H1 (cell line): ENCODE results near the gene GFY. TPM values are rescaled to one million over a fixed set of nuclear protein-coding genes. Genes with fewer than 3 reads are reported as not detected.
A peak's percentile ranks its signal among the peaks of the same experiment; 100 is the strongest.

Experiments used
- CTCF ChIA-PET: fragments of 300-600 bp; sonication (Branson Sonifier 250); formaldehyde crosslinking; loops from one replicate; lab custom pipeline; 2021; ENCODE audit not compliant: partially characterized antibody; lab: Charles Lee
- POLR2A ChIA-PET: fragments of 300-600 bp; sonication (Branson Sonifier 250); formaldehyde crosslinking; loops from one replicate; lab custom pipeline; 2021; ENCODE audit warnings: inconsistent platforms; ENCODE audit not compliant: partially characterized antibody; lab: Charles Lee
- DNase-seq, 2 experiments: peaks; one replicate each; pipeline versions ENCODE4 v3.0.0 to v3.0.0-alpha.2; 2010 to 2022; ENCODE audit warnings: low spot score in 2 of 2, low read depth in 1 of 2, mixed read lengths in 1 of 2
- FAIRE-seq: peaks from 2 replicates; lab custom pipeline; 2011; peaks lifted over from hg19 to GRCh38; lab: Jason Lieb, UNC
- H2AFZ ChIP-seq: 2 replicates; pipeline ENCODE4 v1.8.1; 2012; ENCODE audit warnings: low read length, inconsistent platforms
- H2AK5ac ChIP-seq: 2 replicates; pipeline ENCODE4 v1.6.1; 2013; ENCODE audit warnings: low read depth, low read length
- H2BK120ac ChIP-seq: replicated peaks from 2 replicates; pipeline ENCODE3; 2013; ENCODE audit warnings: low read depth, low read length, inconsistent platforms
- H2BK12ac ChIP-seq: 2 replicates; pipeline ENCODE4 v1.6.1; 2013; ENCODE audit warnings: low read depth, low read length
- H2BK15ac ChIP-seq: 2 replicates; pipeline ENCODE4 v1.6.1; 2013; ENCODE audit warnings: low read length
- H2BK20ac ChIP-seq: 2 replicates; pipeline ENCODE4 v1.6.1; 2013; ENCODE audit warnings: low read length
- H2BK5ac ChIP-seq: 2 replicates; pipeline ENCODE4 v1.6.1; 2013; ENCODE audit warnings: low read depth, low read length
- H3K14ac ChIP-seq: 2 replicates; pipeline ENCODE4 v1.6.1; 2013; ENCODE audit warnings: inconsistent platforms; ENCODE audit not compliant: insufficient read length
- H3K18ac ChIP-seq: 2 replicates; pipeline ENCODE4 v1.6.1; 2013; ENCODE audit warnings: low read length; ENCODE audit errors: extremely low read depth
- H3K23ac ChIP-seq: 2 replicates; pipeline ENCODE4 v1.6.1; 2013; ENCODE audit warnings: inconsistent platforms; ENCODE audit not compliant: insufficient read length
- H3K23me2 ChIP-seq: 2 replicates; pipeline ENCODE4 v1.6.1; 2013; ENCODE audit warnings: low read depth, low read length
- H3K27ac ChIP-seq: 2 replicates; pipeline ENCODE4 v1.6.1; 2011; ENCODE audit warnings: low read depth, low read length, inconsistent platforms
- H3K27me3 ChIP-seq, 4 experiments: replicated peaks in 1 of 4; 1 replicate in 1 of 4; 2 replicates in 3 of 4; pipeline versions ENCODE4 v1.6.1 to v1.8.1; 2011 to 2013; ENCODE audit warnings: low read length in 3 of 4, mild to moderate bottlenecking in 3 of 4, inconsistent platforms in 2 of 4, mixed read lengths in 2 of 4, moderate library complexity in 1 of 4; ENCODE audit not compliant: control insufficient read depth in 3 of 4, insufficient read depth in 3 of 4; ENCODE audit errors: extremely low read depth in 1 of 4
- H3K36me3 ChIP-seq, 4 experiments: 2 replicates each; pipeline versions ENCODE4 v1.6.1 to v1.8.1; 2011 to 2013; ENCODE audit warnings: mild to moderate bottlenecking in 4 of 4, low read length in 3 of 4, moderate library complexity in 2 of 4, control low read depth in 1 of 4, inconsistent platforms in 1 of 4; ENCODE audit not compliant: insufficient read depth in 4 of 4, control insufficient read depth in 2 of 4
- H3K4ac ChIP-seq: replicated peaks from 2 replicates; pipeline ENCODE3; 2013; ENCODE audit warnings: low read length, low read depth, mixed read lengths, inconsistent platforms; ENCODE audit not compliant: insufficient read length
- H3K4me1 ChIP-seq, 4 experiments: replicated peaks in 1 of 4; 1 replicate in 1 of 4; 2 replicates in 3 of 4; pipeline versions ENCODE4 v1.6.1 to v1.8.1; 2011 to 2013; ENCODE audit warnings: low read length in 3 of 4, inconsistent platforms in 2 of 4, mixed read lengths in 1 of 4; ENCODE audit not compliant: insufficient read depth in 4 of 4, control insufficient read depth in 3 of 4
- H3K4me2 ChIP-seq, 2 experiments: 2 replicates each; pipeline versions ENCODE4 v1.6.1 to v1.8.1; 2011 to 2013; ENCODE audit warnings: low read depth in 2 of 2, low read length in 2 of 2, control low read depth in 1 of 2, inconsistent platforms in 1 of 2, mild to moderate bottlenecking in 1 of 2; ENCODE audit not compliant: insufficient read depth in 1 of 2
- H3K4me3 ChIP-seq, 4 experiments: fragments of 200-600, 300-600 bp in 1 of 4; sonication (generic), shearing (Covaris generic), sonication (Bioruptor Twin) in 1 of 4; 2 replicates each; pipeline versions ENCODE4 v1.5.1 to v1.8.1; 2011 to 2016; ENCODE audit warnings: low read length in 4 of 4, low read depth in 3 of 4, control low read depth in 2 of 4, inconsistent platforms in 2 of 4, mild to moderate bottlenecking in 2 of 4, mixed read lengths in 1 of 4, moderate library complexity in 1 of 4; ENCODE audit not compliant: insufficient read depth in 2 of 4; ENCODE audit errors: extremely low read depth in 1 of 4
- H3K56ac ChIP-seq: replicated peaks from 2 replicates; pipeline ENCODE3; 2013; ENCODE audit warnings: low read depth, mild to moderate bottlenecking, mixed read lengths, low read length, inconsistent platforms; ENCODE audit not compliant: insufficient read length
- H3K79me1 ChIP-seq: 2 replicates; pipeline ENCODE4 v1.6.1; 2013; ENCODE audit warnings: low read depth, low read length, control low read depth
- H3K79me2 ChIP-seq, 2 experiments: 2 replicates each; pipeline versions ENCODE4 v1.6.1 to v1.8.1; 2012 to 2013; ENCODE audit warnings: low read length in 2 of 2, mild to moderate bottlenecking in 2 of 2, inconsistent platforms in 1 of 2; ENCODE audit not compliant: insufficient read depth in 2 of 2, control insufficient read depth in 1 of 2
- H3K9ac ChIP-seq, 4 experiments: replicated peaks in 1 of 4; 1 replicate in 1 of 4; 2 replicates in 3 of 4; pipeline versions ENCODE4 v1.6.1 to v1.8.1; 2011 to 2013; ENCODE audit warnings: low read depth in 3 of 4, low read length in 3 of 4, control low read depth in 2 of 4, mild to moderate bottlenecking in 2 of 4, moderate library complexity in 2 of 4, inconsistent platforms in 1 of 4; ENCODE audit errors: extremely low read depth in 1 of 4
- H3K9me3 ChIP-seq, 2 experiments: 2 replicates each; pipeline versions ENCODE4 v1.6.1 to v1.8.1; 2012 to 2013; ENCODE audit warnings: mild to moderate bottlenecking in 2 of 2, moderate library complexity in 2 of 2, control low read depth in 1 of 2, inconsistent platforms in 1 of 2, low read depth in 1 of 2, low read length in 1 of 2, mixed read lengths in 1 of 2; ENCODE audit not compliant: insufficient read depth in 2 of 2
- H4K20me1 ChIP-seq, 2 experiments: replicated peaks in 1 of 2; 2 replicates each; pipeline versions ENCODE3 to v1.8.1; 2011 to 2013; ENCODE audit warnings: inconsistent platforms in 2 of 2, low read length in 2 of 2, mild to moderate bottlenecking in 1 of 2; ENCODE audit not compliant: insufficient read depth in 2 of 2, control insufficient read depth in 1 of 2
- H4K5ac ChIP-seq: 2 replicates; pipeline ENCODE4 v1.6.1; 2013; ENCODE audit warnings: low read length, low read depth, mixed read lengths, inconsistent platforms; ENCODE audit not compliant: insufficient read length
- H4K8ac ChIP-seq: 2 replicates; pipeline ENCODE4 v1.8.0; 2013; ENCODE audit warnings: mild to moderate bottlenecking, moderate library complexity, low read length, inconsistent platforms; ENCODE audit not compliant: insufficient read depth; ENCODE audit errors: extremely low read depth
- H4K91ac ChIP-seq: replicated peaks from 2 replicates; pipeline ENCODE3; 2013; ENCODE audit warnings: low read length, mixed read lengths, inconsistent platforms; ENCODE audit not compliant: insufficient read length
- BACH1 ChIP-seq: IDR thresholded peaks from 2 replicates; pipeline ENCODE4 v1.6.1; 2012; ENCODE audit warnings: low read length, improper control_type of control experiment
- BRCA1 ChIP-seq: IDR thresholded peaks from 2 replicates; pipeline ENCODE4 v1.6.1; 2012; ENCODE audit warnings: low read depth, low read length, improper control_type of control experiment
- CTCF ChIP-seq, 3 experiments: IDR thresholded peaks; 1 replicate in 2 of 3; 2 replicates in 1 of 3; pipeline versions ENCODE4 v1.5.1 to v1.6.1; 2011; ENCODE audit warnings: low read length in 3 of 3, mild to moderate bottlenecking in 3 of 3, inconsistent platforms in 2 of 3, low read depth in 1 of 3, moderate library complexity in 1 of 3; ENCODE audit not compliant: insufficient read depth in 1 of 3; ENCODE audit errors: control extremely low read depth in 1 of 3
- EZH2 ChIP-seq: fragments of 200-600 bp; sonication (generic); IDR thresholded peaks from 2 replicates; pipeline ENCODE4 v1.7.1; 2012; ENCODE audit warnings: low read depth, mild to moderate bottlenecking, moderate library complexity, low read length, inconsistent platforms; ENCODE audit not compliant: severe bottlenecking
- FOSL1 ChIP-seq: IDR thresholded peaks from 2 replicates; pipeline ENCODE4 v1.6.1; 2011; ENCODE audit warnings: mild to moderate bottlenecking, low read depth, low read length, moderate library complexity; ENCODE audit not compliant: insufficient read depth
- JUND ChIP-seq: IDR thresholded peaks from 2 replicates; pipeline ENCODE4 v1.6.1; 2011; ENCODE audit warnings: mild to moderate bottlenecking, improper control_type of control experiment, low read length
- KDM4A ChIP-seq: IDR thresholded peaks from one replicate; pipeline ENCODE4 v1.7.1; 2012; ENCODE audit warnings: low read depth, mild to moderate bottlenecking, moderate library complexity, low read length, inconsistent platforms; ENCODE audit not compliant: severe bottlenecking
- MAX ChIP-seq: IDR thresholded peaks from 2 replicates; pipeline ENCODE4 v1.6.1; 2012; ENCODE audit warnings: inconsistent platforms
- PHF8 ChIP-seq: fragments of 200-600 bp; sonication (generic); conservative IDR thresholded peaks from 2 replicates; pipeline ENCODE4 v1.7.1; 2012; ENCODE audit warnings: low read depth, mild to moderate bottlenecking, inconsistent platforms, low read length, moderate library complexity
- POLR2AphosphoS5 ChIP-seq: IDR thresholded peaks from 2 replicates; pipeline ENCODE4 v1.6.1; 2011; ENCODE audit warnings: low read depth, low read length
- RBBP5 ChIP-seq: IDR thresholded peaks from 2 replicates; pipeline ENCODE4 v1.7.1; 2012; ENCODE audit warnings: low read depth, mild to moderate bottlenecking, inconsistent platforms, low read length, moderate library complexity, borderline replicate concordance
- WGBS, 2 experiments: shearing (Covaris generic) in 1 of 2; methylation state at CpG; one replicate each; pipeline versions ENCODE4 v1.1.6 to v1.1.7; 2013 to 2015; ENCODE audit warnings: low lambda C conversion rate in 2 of 2, mixed read lengths in 2 of 2, inconsistent platforms in 1 of 2, low coverage in 1 of 2, missing lambda C conversion rate in 1 of 2; ENCODE audit not compliant: insufficient replicate concordance in 2 of 2, insufficient coverage in 1 of 2, insufficient read length in 1 of 2; ENCODE audit errors: extremely low coverage in 1 of 2, missing lambda C conversion rate in 1 of 2; 5-methylcytosine and 5-hydroxymethylcytosine counted together
- polyA plus RNA-seq, 7 experiments: library from polyadenylated mRNA; depleted of rRNA in 3 of 7; stranded (reverse) in 5 of 7; unstranded in 2 of 7; fragments of >200 nt in 5 of 7; fragments of 200-250 nt in 2 of 7; gene quantifications; 1 replicate in 5 of 7; 2 replicates in 1 of 7; 4 replicates in 1 of 7; pipeline versions ENCODE4 v1.2.1 to v1.2.3, GENCODE V29; 2011 to 2013; ENCODE audit warnings: missing spikeins in 2 of 7, mixed read lengths in 2 of 7
- total RNA-seq: library from RNA; stranded (reverse); fragmentation: NEBNext Ultra II Directional; extraction: Animal tissue kit (Norgen Biotek cat#: 25700); gene quantifications from 2 replicates; pipeline ENCODE4 v1.2.1, GENCODE V29; 2021

The GFY gene
- total and polyA plus RNA-seq, 2 of the 8 experiments (the other 6 are each of a cell fraction or from before 2014, with no cell fraction given), result 0.68 to 0.93 TPM

GRCh38 chr19:49458567-49458903 is 33.3 kb downstream of the GFY start:
- 98% methylated on average over 5 of the region's 5 CpGs; no CpG with 5 or more reads in 1 of the 2 experiments for WGBS, 2 experiments
- Histone ChIP-seq H3K27me3 (no peaks in the 10 kb centered on the region), H2BK12ac (no peak overlapping the region), H2AFZ (no peak overlapping the region), H3K9me3 (no peaks in the 10 kb centered on the region), H3K23ac (no peak overlapping the region), H3K36me3 (peaks cover 0 to 10% (median 2%) of the 10 kb centered on the region in 4 experiments; a peak in 4 of 8 replicates), H3K4me1 (no peaks in the 10 kb centered on the region; a peak in 1 of 7 replicates), H3K4me2 (no peak overlapping the region), H3K4me3 (no peak overlapping the region), H2BK20ac (no peak overlapping the region), H2BK120ac (no peak overlapping the region), H3K18ac (no peak overlapping the region), H2AK5ac (no peak overlapping the region), H2BK15ac (0 out of 2 replicates have a peak overlapping the region, but pooled peaks have one; percentile 10), H4K8ac (peak overlapping the region; percentile 3; the same call in 1 of the 2 replicates), H3K27ac (no peak overlapping the region), H4K5ac (no peak overlapping the region), H3K79me2 (peaks cover 0 to 9% of the 10 kb centered on the region in 2 experiments; a peak in 1 of 4 replicates), H3K23me2 (peaks cover under 1% of the 10 kb centered on the region; the same call in 1 of the 2 replicates), H4K91ac (no peak overlapping the region), H3K56ac (no peak overlapping the region), H3K79me1 (no peaks in the 10 kb centered on the region; the same call in 1 of the 2 replicates), H3K14ac (no peak overlapping the region), H2BK5ac (no peak overlapping the region), H3K9ac (no peak overlapping the region), H3K4ac (no peak overlapping the region), H4K20me1 (no peaks in the 10 kb centered on the region)
- no peak for DNase-seq
- no peak for FAIRE-seq
- CTCF ChIA-PET, result interaction anchor here (0.6 to 4.8 kb wide), 8 partner anchors 11 to 1476 kb away, joined by 3 to 28 read pairs (median 4); partner anchors contain the start of gene FLT3LG
- POLR2A ChIA-PET, result interaction anchor here (0.7 to 3.2 kb wide), 7 partner anchors 10 to 154 kb away, joined by 3 to 15 read pairs (median 4); no protein-coding TSS in a partner anchor
- no peak for TF ChIP-seq KDM4A
- no peak for TF ChIP-seq JUND
- no peak for TF ChIP-seq PHF8
- TF ChIP-seq POLR2AphosphoS5, result no peak
- no peak for TF ChIP-seq RBBP5
- TF ChIP-seq CTCF (IDR thresholded peaks at IDR 0.05; ENCODE audit: control extremely low read depth in 1 of 3, insufficient read depth in 1 of 3, low read depth in 1 of 3, low read length in 3 of 3), result no peak
- no peak for TF ChIP-seq BRCA1
- no peak for TF ChIP-seq BACH1
- no peak for TF ChIP-seq FOSL1
- no peak for TF ChIP-seq MAX
- no peak for TF ChIP-seq EZH2
